Hepatocyte (in vitro differentiated cells): ENCODE measurements around the gene GPM6B.

ENCODE experiments used
- CTCF ChIP-seq: fragments of 200-600 bp; sonication (generic); IDR thresholded peaks from 2 replicates; pipeline ENCODE4 v1.5.1; 2016; ENCODE audit warnings: antibody characterized with exemption, mild to moderate bottlenecking; ENCODE audit not compliant: poor library complexity
- EZH2 ChIP-seq: fragments of 200-600 bp; sonication (generic); IDR thresholded peaks from 2 replicates; pipeline ENCODE4 v1.6.1; 2016; ENCODE audit warnings: antibody characterized with exemption, mild to moderate bottlenecking, borderline replicate concordance
- EZH2phosphoT487 ChIP-seq: fragments of 200-600 bp; sonication (generic); IDR thresholded peaks from one replicate; pipeline ENCODE4 v1.6.1; 2018; ENCODE audit warnings: antibody characterized with exemption, mild to moderate bottlenecking, low read depth, moderate library complexity; ENCODE audit not compliant: unreplicated experiment, severe bottlenecking

GRCh38 chrX:13826770-13827169 lies 9.9 kb upstream of the GPM6B start:
- no peak for TF ChIP-seq CTCF
- TF ChIP-seq EZH2: no peak
- no peak for TF ChIP-seq EZH2phosphoT487
